GM23248 (cell line): ENCODE measurements around the gene RHBDF1. TPM values are rescaled to one million over a fixed set of nuclear protein-coding genes. Genes with fewer than 3 reads are reported as not detected.

Experiments
- DNase-seq: peaks from one replicate; pipeline ENCODE4 v3.0.0-alpha.2; 2015
- H2AFZ ChIP-seq: fragments of 200-600 bp; sonication (generic); 2 replicates; pipeline ENCODE4 v1.6.1; 2016; ENCODE audit warnings: antibody characterized with exemption
- H3F3A ChIP-seq: fragments of 200-600 bp; sonication (generic); 2 replicates; pipeline ENCODE4 v1.6.1; 2016; ENCODE audit warnings: mild to moderate bottlenecking, antibody characterized with exemption, mixed run types; ENCODE audit not compliant: insufficient read depth
- H3K27ac ChIP-seq: fragments of 200-600 bp; sonication (generic); 2 replicates; pipeline ENCODE4 v1.5.1; 2016; ENCODE audit warnings: mild to moderate bottlenecking
- H3K27me3 ChIP-seq: fragments of 200-600 bp; sonication (generic); replicated peaks from 2 replicates; pipeline ENCODE4 v1.6.1; 2016; ENCODE audit warnings: mild to moderate bottlenecking; ENCODE audit not compliant: insufficient read depth
- H3K36me3 ChIP-seq: fragments of 200-600 bp; sonication (generic); 2 replicates; pipeline ENCODE4 v1.6.1; 2016; ENCODE audit warnings: low read depth, mild to moderate bottlenecking
- H3K4me1 ChIP-seq: fragments of 200-600 bp; sonication (generic); 2 replicates; pipeline ENCODE4 v1.6.1; 2016; ENCODE audit warnings: mild to moderate bottlenecking; ENCODE audit not compliant: insufficient read depth
- H3K4me2 ChIP-seq: fragments of 200-600 bp; sonication (generic); one replicate; pipeline ENCODE4 v1.6.1; 2016; ENCODE audit warnings: mild to moderate bottlenecking; ENCODE audit not compliant: unreplicated experiment
- H3K4me3 ChIP-seq: fragments of 200-600 bp; sonication (generic); 2 replicates; pipeline ENCODE4 v1.5.1; 2016; ENCODE audit warnings: mild to moderate bottlenecking
- H3K79me2 ChIP-seq: fragments of 200-600 bp; sonication (generic); 2 replicates; pipeline ENCODE4 v1.6.1; 2016; ENCODE audit warnings: mild to moderate bottlenecking; ENCODE audit not compliant: insufficient read depth
- H3K9ac ChIP-seq: fragments of 200-600 bp; sonication (generic); 2 replicates; pipeline ENCODE4 v1.6.1; 2016; ENCODE audit warnings: mild to moderate bottlenecking
- H3K9me2 ChIP-seq: fragments of 200-600 bp; sonication (generic); 2 replicates; pipeline ENCODE4 v1.6.1; 2016; ENCODE audit warnings: mixed run types, mild to moderate bottlenecking, moderate library complexity; ENCODE audit not compliant: insufficient read depth
- H3K9me3 ChIP-seq: fragments of 200-600 bp; sonication (generic); one replicate; pipeline ENCODE4 v1.6.1; 2017; ENCODE audit warnings: low read depth
- H4K20me1 ChIP-seq: fragments of 200-600 bp; sonication (generic); 2 replicates; pipeline ENCODE4 v1.6.0; 2016; ENCODE audit not compliant: insufficient read depth
- EZH2 ChIP-seq: fragments of 200-600 bp; sonication (generic); IDR thresholded peaks from 2 replicates; pipeline ENCODE4 v1.6.1; 2018; ENCODE audit warnings: antibody characterized with exemption, mild to moderate bottlenecking; ENCODE audit not compliant: insufficient read depth, poor library complexity, severe bottlenecking
- EZH2phosphoT487 ChIP-seq: fragments of 200-600 bp; sonication (generic); IDR thresholded peaks from 2 replicates; pipeline ENCODE4 v1.6.1; 2018; ENCODE audit warnings: antibody characterized with exemption, moderate library complexity, mild to moderate bottlenecking, low read depth; ENCODE audit not compliant: insufficient read depth
- WGBS, 2 experiments: methylation state at CpG; one replicate each; pipeline ENCODE4 v1.1.6; 2015 to 2017; ENCODE audit warnings: low lambda C conversion rate in 2 of 2, low coverage in 1 of 2; ENCODE audit errors: missing lambda C conversion rate in 2 of 2; 5-methylcytosine and 5-hydroxymethylcytosine counted together
- in situ Hi-C: fragments of 300-500 bp; cut with MboI; formaldehyde crosslinking; loops from 2 replicates; pipeline ENCODE4 v1.15.0; 2020
- polyA plus RNA-seq: library from polyadenylated mRNA; unstranded; fragments of >200 nt; fragmentation: Nextera tagmentation; extraction: Ambion mirVana; gene quantifications from 2 replicates; pipeline ENCODE4 v1.2.1, GENCODE V29; 2016
- total RNA-seq: library from RNA; depleted of rRNA; stranded (reverse); fragments of >200 nt; shearing (Covaris generic); gene quantifications from 2 replicates; pipeline ENCODE4 v1.2.3, GENCODE V29; 2014

The RHBDF1 gene
- total and polyA plus RNA-seq, 2 experiments from 2014 or later = 61.7 to 62.6 TPM

DNA sequence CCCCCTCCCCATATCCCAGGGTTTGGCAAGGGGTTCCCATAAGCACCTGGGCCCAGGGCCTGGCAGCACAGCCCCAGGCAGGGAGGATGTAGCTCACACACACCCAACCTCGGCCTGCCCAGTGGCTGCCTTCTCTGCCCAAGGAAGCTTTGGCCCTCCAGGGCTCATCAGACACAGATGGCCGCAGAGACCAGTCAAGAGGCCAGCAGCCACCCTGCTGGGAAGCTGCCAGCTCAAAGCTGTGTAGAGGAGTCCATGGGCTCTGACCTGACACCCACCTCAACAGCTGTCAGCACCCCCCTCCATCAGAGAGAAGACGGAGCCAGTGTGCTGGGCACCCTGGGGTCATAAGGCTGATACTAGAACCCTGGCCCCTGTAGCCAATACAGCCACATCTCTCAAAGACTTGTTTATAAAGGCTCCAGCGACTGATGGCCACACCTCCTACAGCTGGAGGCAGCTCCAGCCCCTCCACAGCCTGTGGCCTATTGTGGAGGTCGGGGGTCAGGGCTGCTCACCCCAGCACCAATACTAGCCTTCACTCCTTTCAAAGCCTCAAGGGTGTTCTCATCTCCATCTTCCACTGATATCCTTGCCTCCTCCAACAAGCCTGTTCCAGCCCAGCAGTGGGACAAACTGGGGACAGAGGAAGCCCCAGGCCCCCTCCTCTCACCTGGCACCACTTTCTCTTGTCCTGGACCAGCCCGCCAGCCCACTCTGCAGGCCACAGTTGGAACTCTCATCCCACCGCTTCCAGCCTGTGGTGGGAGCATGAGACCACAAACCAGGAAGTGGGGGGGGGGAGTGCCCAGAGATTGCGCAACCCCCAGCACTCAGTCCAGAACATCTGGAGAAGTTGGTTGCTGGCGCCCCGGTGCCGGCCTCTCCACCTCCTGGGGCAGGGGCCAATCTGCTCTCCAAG is 3.4 kb upstream of the RHBDF1 start:
- Histone ChIP-seq H3K4me1 (peaks cover 33% of the 10 kb centered on the region), H3K9me3 (no peaks in the 10 kb centered on the region), H3K79me2 (peaks cover 34% of the 10 kb centered on the region), H3K4me2 (peak overlapping the region; percentile 91), H4K20me1 (no peaks in the 10 kb centered on the region), H3F3A (peaks cover 22% of the 10 kb centered on the region), H3K27ac (peak overlapping the region; percentile 98), H3K36me3 (0 out of 2 replicates have a peak, but pooled peaks cover 9% of the 10 kb centered on the region), H3K9ac (peak overlapping the region; percentile 95), H3K27me3 (no peaks in the 10 kb centered on the region), H3K4me3 (peak overlapping the region; percentile 87), H3K9me2 (no peaks in the 10 kb centered on the region), H2AFZ (peak overlapping the region; percentile 48)
- in situ Hi-C loops = no loop called here
- 11 to 16% methylated on average over 10 to 11 of the region's 11 CpGs for WGBS, 2 experiments
- DNase-seq = peak; percentile 88
- no peak for TF ChIP-seq EZH2
- TF ChIP-seq EZH2phosphoT487 = no peak

DNA sequence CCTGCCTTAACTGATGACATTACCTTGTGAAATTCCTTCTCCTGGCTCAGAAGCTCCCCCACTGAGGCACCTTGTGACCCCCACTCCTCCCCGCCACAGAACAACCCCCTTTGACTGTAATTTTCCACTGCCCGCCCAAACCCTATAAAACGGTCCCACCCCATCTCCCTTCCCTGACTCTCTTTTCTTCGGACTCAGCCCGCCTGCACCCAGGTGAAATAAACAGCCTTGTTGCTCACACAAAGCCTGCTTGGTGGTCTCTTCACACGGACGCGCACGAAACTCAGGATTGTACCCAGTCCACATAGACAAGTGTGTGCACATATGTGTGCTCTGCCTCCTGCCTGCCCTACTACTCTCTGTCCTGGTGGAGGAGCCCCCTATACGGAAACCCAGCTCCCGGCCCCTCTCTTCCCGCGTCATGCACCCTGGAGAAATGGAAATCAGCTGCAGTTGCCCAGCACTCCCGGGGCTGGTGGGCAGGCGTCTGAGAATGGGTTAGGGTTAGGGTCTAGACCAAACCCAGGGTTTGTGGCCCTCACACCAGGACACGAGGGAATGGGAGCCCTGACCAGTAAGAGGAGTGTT is 2.4 kb upstream of the RHBDF1 start:
- DNase-seq = no peak
- Histone ChIP-seq H3K4me1 (peaks cover 41% of the 10 kb centered on the region), H3K9ac (0 out of 2 replicates have a peak overlapping the region, but pooled peaks have one; percentile 95), H3K79me2 (peaks cover 34% of the 10 kb centered on the region), H3K27ac (no peak overlapping the region), H3K4me3 (no peak overlapping the region), H4K20me1 (no peaks in the 10 kb centered on the region), H3K36me3 (0 out of 2 replicates have a peak, but pooled peaks cover 6% of the 10 kb centered on the region), H2AFZ (no peak overlapping the region), H3K27me3 (no peaks in the 10 kb centered on the region), H3K9me2 (no peaks in the 10 kb centered on the region), H3K4me2 (no peak overlapping the region), H3K9me3 (no peaks in the 10 kb centered on the region), H3F3A (peaks cover 22% of the 10 kb centered on the region)
- in situ Hi-C loops = no loop called here
- 73 to 74% methylated on average over 16 of the region's 16 CpGs for WGBS, 2 experiments
- TF ChIP-seq EZH2phosphoT487 (no peak), EZH2 (no peak)

DNA sequence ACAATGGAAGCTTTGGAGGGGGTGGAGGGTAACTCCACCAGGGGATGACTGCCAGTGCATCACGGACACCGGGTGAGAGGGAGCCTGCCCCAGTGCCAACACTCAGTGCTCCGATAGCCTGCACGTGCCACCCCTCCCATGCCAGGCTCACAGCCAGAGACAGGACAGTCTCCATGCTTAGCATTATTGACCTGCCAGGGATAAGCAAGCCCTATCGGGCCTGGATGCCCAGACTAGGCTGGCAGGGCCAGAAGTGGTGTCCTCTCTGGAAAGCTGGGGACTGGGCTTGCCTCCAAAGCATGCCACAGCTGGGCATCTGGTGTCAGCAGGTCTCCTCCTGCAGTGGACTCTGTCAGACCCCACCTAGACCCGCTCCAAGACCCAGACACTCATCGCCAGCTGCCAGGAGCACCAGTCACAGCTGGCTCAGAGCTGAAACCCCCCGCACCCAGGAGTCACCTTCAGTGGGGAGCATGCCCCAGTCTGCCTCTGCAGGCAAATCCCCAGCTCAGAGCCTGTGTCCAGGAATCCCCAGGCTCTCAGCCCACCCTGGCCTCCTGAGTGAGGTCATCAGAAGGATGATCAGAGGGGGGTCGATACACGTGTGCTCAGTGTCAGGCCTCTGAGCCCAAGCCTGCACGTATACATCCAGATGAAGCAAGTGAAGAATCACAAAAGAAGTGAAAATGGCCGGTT is 1.8 kb upstream of the RHBDF1 start:
- H3K4me1 ChIP-seq = peaks cover 42% of the 10 kb centered on the region
- no peaks in the 10 kb centered on the region for H3K27me3 ChIP-seq
- no peaks in the 10 kb centered on the region for H3K9me3 ChIP-seq
- H2AFZ ChIP-seq = no peak overlapping the region
- H4K20me1 ChIP-seq = no peaks in the 10 kb centered on the region
- H3F3A ChIP-seq = peaks cover 22% of the 10 kb centered on the region
- TF ChIP-seq EZH2phosphoT487 (no peak), EZH2 (no peak)
- H3K4me3 ChIP-seq = no peak overlapping the region
- H3K9ac ChIP-seq = no peak overlapping the region
- 55 to 64% methylated on average over 10 to 12 of the region's 12 CpGs for WGBS, 2 experiments
- no peak overlapping the region for H3K4me2 ChIP-seq
- H3K9me2 ChIP-seq = no peaks in the 10 kb centered on the region
- no peaks in the 10 kb centered on the region for H3K36me3 ChIP-seq
- peaks cover 34% of the 10 kb centered on the region for H3K79me2 ChIP-seq
- in situ Hi-C loops = no loop called here
- no peak for DNase-seq
- H3K27ac ChIP-seq = no peak overlapping the region
